SK-N-SH treated with all-trans-retinoic acid at 6 μM for 48 hours (cell line): ENCODE results near the gene TRPM5.

Source experiments
- ATAC-seq: fragments of 200-7000 bp; cut with Tn5 transposase; 3 replicates; pipeline ENCODE4 v1.9.1; 2020; ENCODE audit warnings: mild to moderate bottlenecking, moderate library complexity
- ARNTL ChIP-seq: fragments of 450-650 bp; formaldehyde crosslinking; IDR thresholded peaks from 2 replicates; pipeline ENCODE4 v1.5.0; 2020; ENCODE audit warnings: low read depth, mild to moderate bottlenecking, moderate library complexity, borderline replicate concordance
- BACH2 ChIP-seq: fragments of 250-450 bp; sonication (Bioruptor Pico); IDR thresholded peaks from 2 replicates; pipeline ENCODE4 v1.9.0; 2021; ENCODE audit warnings: mild to moderate bottlenecking, borderline replicate concordance
- CSDC2 ChIP-seq: fragments of 250-450 bp; sonication (Bioruptor Pico); IDR thresholded peaks from 2 replicates; pipeline ENCODE4 v1.5.0; 2020; ENCODE audit warnings: mild to moderate bottlenecking, moderate library complexity
- ESRRG ChIP-seq: fragments of 250-450 bp; sonication (Bioruptor Pico); IDR thresholded peaks from 2 replicates; pipeline ENCODE4 v1.6.1; 2021; ENCODE audit warnings: mild to moderate bottlenecking
- GLIS3 ChIP-seq: fragments of 250-450 bp; sonication (Bioruptor Pico); IDR thresholded peaks from 2 replicates; pipeline ENCODE4 v1.5.0; 2020; ENCODE audit warnings: mild to moderate bottlenecking, moderate library complexity
- OSR1 ChIP-seq: fragments of 250-450 bp; sonication (Bioruptor Pico); IDR thresholded peaks from 2 replicates; pipeline ENCODE4 v1.8.0; 2022; ENCODE audit warnings: moderate library complexity, mild to moderate bottlenecking, inconsistent platforms
- PATZ1 ChIP-seq: fragments of 250-450 bp; sonication (Bioruptor Pico); IDR thresholded peaks from 2 replicates; pipeline ENCODE4 v1.8.0; 2020; ENCODE audit warnings: mild to moderate bottlenecking, moderate library complexity, borderline replicate concordance
- RARB ChIP-seq: fragments of 250-450 bp; sonication (Bioruptor Pico); IDR thresholded peaks from 2 replicates; pipeline ENCODE4 v1.8.0; 2021; ENCODE audit warnings: mild to moderate bottlenecking, moderate library complexity
- TCF4 ChIP-seq: fragments of 250-450 bp; sonication (Bioruptor Pico); IDR thresholded peaks from 2 replicates; pipeline ENCODE4 v1.8.0; 2021; ENCODE audit warnings: mild to moderate bottlenecking, moderate library complexity, borderline replicate concordance
- TOX ChIP-seq: fragments of 250-450 bp; sonication (Bioruptor Pico); IDR thresholded peaks from 2 replicates; pipeline ENCODE4 v1.8.0; 2021; ENCODE audit warnings: mild to moderate bottlenecking, moderate library complexity, borderline replicate concordance
- TSHZ2 ChIP-seq: fragments of 250-450 bp; sonication (Bioruptor Pico); IDR thresholded peaks from 2 replicates; pipeline ENCODE4 v1.5.0; 2020; ENCODE audit warnings: mild to moderate bottlenecking, moderate library complexity
- ZC3H10 ChIP-seq: fragments of 250-450 bp; sonication (Bioruptor Pico); IDR thresholded peaks from 2 replicates; pipeline ENCODE4 v1.5.1; 2021; ENCODE audit warnings: mild to moderate bottlenecking, moderate library complexity
- ZFP3 ChIP-seq: fragments of 250-450 bp; sonication (Bioruptor Pico); IDR thresholded peaks from 2 replicates; pipeline ENCODE4 v1.5.0; 2020; ENCODE audit warnings: mild to moderate bottlenecking, moderate library complexity
- ZFP30 ChIP-seq: fragments of 450-650 bp; formaldehyde crosslinking; IDR thresholded peaks from 2 replicates; pipeline ENCODE4 v1.5.0; 2022; ENCODE audit warnings: mild to moderate bottlenecking, moderate library complexity
- ZNF70 ChIP-seq: fragments of 450-650 bp; formaldehyde crosslinking; IDR thresholded peaks from 2 replicates; pipeline ENCODE4 v1.5.0; 2020; ENCODE audit warnings: mild to moderate bottlenecking, moderate library complexity
- ZNF8 ChIP-seq: fragments of 450-650 bp; formaldehyde crosslinking; IDR thresholded peaks from 2 replicates; pipeline ENCODE4 v1.5.0; 2020; ENCODE audit warnings: mild to moderate bottlenecking, moderate library complexity
- TF ChIP-seq, protein P1 (sequence below): fragments of 250-450 bp; sonication (Bioruptor Pico); IDR thresholded peaks from 2 replicates; pipeline ENCODE4 v1.5.1; 2020; ENCODE audit warnings: low read depth, mild to moderate bottlenecking, moderate library complexity
- TF ChIP-seq, protein P2 (sequence below): fragments of 250-450 bp; sonication (Bioruptor Pico); IDR thresholded peaks from 2 replicates; pipeline ENCODE4 v1.8.0; 2021; ENCODE audit warnings: low read depth, mild to moderate bottlenecking, moderate library complexity, borderline replicate concordance
- TF ChIP-seq, protein P3 (sequence below): fragments of 250-450 bp; sonication (Bioruptor Pico); IDR thresholded peaks from 2 replicates; pipeline ENCODE4 v1.5.1; 2021; ENCODE audit warnings: mild to moderate bottlenecking, moderate library complexity

TRPM5 gene

DNA sequence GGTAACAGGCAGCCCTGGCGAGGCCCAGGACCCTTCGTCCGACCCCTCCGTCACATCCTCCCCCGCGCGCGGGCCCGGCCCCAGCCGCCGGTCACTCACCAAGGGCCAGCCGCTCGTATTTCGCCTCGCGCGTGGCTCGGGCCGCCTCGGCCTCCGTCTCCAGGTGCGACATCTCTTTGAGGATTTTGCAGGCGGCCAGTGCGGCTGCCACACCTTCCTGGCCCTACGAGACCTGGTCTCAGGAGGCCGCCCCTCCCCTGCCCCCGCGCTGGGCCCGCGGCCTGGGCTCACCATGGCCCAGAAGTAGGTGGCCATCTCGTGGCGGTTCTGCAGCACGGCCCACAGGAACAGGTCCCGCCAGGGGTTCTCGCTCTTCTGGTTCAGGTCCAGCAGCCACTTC, 29.7 kb downstream of the TRPM5 start (continued):
- TF ChIP-seq, protein P1, sequence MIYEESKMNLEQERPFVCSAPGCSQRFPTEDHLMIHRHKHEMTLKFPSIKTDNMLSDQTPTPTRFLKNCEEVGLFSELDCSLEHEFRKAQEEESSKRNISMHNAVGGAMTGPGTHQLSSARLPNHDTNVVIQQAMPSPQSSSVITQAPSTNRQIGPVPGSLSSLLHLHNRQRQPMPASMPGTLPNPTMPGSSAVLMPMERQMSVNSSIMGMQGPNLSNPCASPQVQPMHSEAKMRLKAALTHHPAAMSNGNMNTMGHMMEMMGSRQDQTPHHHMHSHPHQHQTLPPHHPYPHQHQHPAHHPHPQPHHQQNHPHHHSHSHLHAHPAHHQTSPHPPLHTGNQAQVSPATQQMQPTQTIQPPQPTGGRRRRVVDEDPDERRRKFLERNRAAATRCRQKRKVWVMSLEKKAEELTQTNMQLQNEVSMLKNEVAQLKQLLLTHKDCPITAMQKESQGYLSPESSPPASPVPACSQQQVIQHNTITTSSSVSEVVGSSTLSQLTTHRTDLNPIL (CRISPR knock-in tag), result no peak

GRCh38 chr11:2413742-2414579, 30.4 kb downstream of the TRPM5 start:
- TF ChIP-seq ARNTL (CRISPR knock-in tag), result no peak
- TF ChIP-seq ZFP3 (CRISPR knock-in tag), result no peak
- ATAC-seq, result no peak

DNA sequence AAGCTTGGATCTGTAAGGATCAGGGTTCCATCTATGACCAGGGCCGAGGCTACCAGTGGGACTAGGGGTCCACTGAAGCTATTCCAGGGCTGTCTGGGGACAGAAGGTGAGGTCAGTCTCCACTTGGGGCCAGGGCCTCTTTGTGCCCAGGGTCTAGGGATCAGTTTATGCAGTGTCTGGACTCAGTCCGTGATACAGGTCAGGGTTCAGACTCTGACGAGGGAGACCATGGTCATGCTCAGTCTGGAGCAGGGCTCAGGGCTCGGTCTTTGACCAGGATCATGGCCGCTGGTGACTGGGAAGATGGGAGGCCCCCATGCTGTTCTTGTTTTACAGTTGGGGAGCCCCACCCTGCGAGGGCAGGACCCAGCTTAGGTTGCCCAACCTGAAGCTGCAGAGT, 32.0 kb downstream of the TRPM5 start:
- ATAC-seq, result no peak
- TF ChIP-seq, protein P2, sequence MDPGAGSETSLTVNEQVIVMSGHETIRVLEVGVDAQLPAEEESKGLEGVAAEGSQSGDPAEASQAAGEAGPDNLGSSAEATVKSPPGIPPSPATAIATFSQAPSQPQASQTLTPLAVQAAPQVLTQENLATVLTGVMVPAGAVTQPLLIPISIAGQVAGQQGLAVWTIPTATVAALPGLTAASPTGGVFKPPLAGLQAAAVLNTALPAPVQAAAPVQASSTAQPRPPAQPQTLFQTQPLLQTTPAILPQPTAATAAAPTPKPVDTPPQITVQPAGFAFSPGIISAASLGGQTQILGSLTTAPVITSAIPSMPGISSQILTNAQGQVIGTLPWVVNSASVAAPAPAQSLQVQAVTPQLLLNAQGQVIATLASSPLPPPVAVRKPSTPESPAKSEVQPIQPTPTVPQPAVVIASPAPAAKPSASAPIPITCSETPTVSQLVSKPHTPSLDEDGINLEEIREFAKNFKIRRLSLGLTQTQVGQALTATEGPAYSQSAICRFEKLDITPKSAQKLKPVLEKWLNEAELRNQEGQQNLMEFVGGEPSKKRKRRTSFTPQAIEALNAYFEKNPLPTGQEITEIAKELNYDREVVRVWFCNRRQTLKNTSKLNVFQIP (CRISPR knock-in tag), result no peak
- TF ChIP-seq ZFP3 (CRISPR knock-in tag) (no peak), ARNTL (CRISPR knock-in tag) (no peak), ZC3H10 (no peak), TCF4 (no peak), GLIS3 (CRISPR knock-in tag) (no peak), ZNF8 (CRISPR knock-in tag) (no peak)

- TF ChIP-seq TSHZ2 (no peak), ZNF70 (no peak), ZFP30 (CRISPR knock-in tag) (no peak), ARNTL (CRISPR knock-in tag) (no peak), OSR1 (no peak), RARB (no peak), TOX (CRISPR knock-in tag) (no peak), BACH2 (no peak), GLIS3 (CRISPR knock-in tag) (no peak), CSDC2 (CRISPR knock-in tag) (no peak), ZNF8 (CRISPR knock-in tag) (no peak), ESRRG (no peak), PATZ1 (CRISPR knock-in tag) (no peak)
- TF ChIP-seq, protein P3, sequence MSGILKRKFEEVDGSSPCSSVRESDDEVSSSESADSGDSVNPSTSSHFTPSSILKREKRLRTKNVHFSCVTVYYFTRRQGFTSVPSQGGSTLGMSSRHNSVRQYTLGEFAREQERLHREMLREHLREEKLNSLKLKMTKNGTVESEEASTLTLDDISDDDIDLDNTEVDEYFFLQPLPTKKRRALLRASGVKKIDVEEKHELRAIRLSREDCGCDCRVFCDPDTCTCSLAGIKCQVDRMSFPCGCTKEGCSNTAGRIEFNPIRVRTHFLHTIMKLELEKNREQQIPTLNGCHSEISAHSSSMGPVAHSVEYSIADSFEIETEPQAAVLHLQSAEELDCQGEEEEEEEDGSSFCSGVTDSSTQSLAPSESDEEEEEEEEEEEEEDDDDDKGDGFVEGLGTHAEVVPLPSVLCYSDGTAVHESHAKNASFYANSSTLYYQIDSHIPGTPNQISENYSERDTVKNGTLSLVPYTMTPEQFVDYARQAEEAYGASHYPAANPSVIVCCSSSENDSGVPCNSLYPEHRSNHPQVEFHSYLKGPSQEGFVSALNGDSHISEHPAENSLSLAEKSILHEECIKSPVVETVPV (CRISPR knock-in tag), result no peak
- TF ChIP-seq, protein P1 (CRISPR knock-in tag), result no peak
- TF ChIP-seq, protein P2 (CRISPR knock-in tag), result no peak
- no peak for ATAC-seq
These were observed 32.6 kb downstream of the TRPM5 start for GRCh38 chr11:2411446-2412305.
